ENCODE results near the gene UBE2O. TPM values are rescaled to one million over a fixed set of nuclear protein-coding genes. Genes with fewer than 3 reads are reported as not detected.
A peak's percentile ranks its signal among the peaks of the same experiment; 100 is the strongest.

UBE2O gene
- total and polyA plus RNA-seq, 7 donors = 6.2 to 26.3 (median 12.9) TPM

- no peak for TF ChIP-seq EP300 (IDR thresholded peaks at IDR 0.05)
- TF ChIP-seq CTCF (IDR thresholded peaks at IDR 0.05) = no peak
- TF ChIP-seq POLR2AphosphoS5 (IDR thresholded peaks at IDR 0.05) = no peak
- no peak for TF ChIP-seq POLR2A (IDR thresholded peaks at IDR 0.05)
- 84 to 92% methylated on average over 15 of the region's 15 CpGs for WGBS, 2 donors
- Histone ChIP-seq H3K4me1 (peaks cover 0 to 33% (median 28%) of the 10 kb centered on the region in 4 donors), H3K4me3 (no peak overlapping the region), H3K27me3 (no peaks in the 10 kb centered on the region), H3K36me3 (no peaks in the 10 kb centered on the region), H3K9me3 (no peaks in the 10 kb centered on the region), H3K27ac (no peak overlapping the region)
- DNase-seq = no peak
- intact Hi-C loops (cut with DNase I) = no loop called here
These were observed 37.2 kb downstream of the UBE2O start for GRCh38 chr17:76415786-76416185.

GRCh38 chr17:76414334-76415295 lies 38.3 kb downstream of the UBE2O start:
- peaks cover 0 to 21% (median 17%) of the 10 kb centered on the region in 4 donors for H3K4me1 ChIP-seq
- intact Hi-C loops (cut with DNase I) = loop anchor here (5.0 kb wide), 1 partner anchor 38 kb away; the partner anchor contains the start of gene UBE2O

GRCh38 chr17:76411247-76411646 lies 41.7 kb downstream of the UBE2O start:
- H3K4me1 ChIP-seq = peaks cover 0 to 19% (median 16%) of the 10 kb centered on the region in 4 donors
- no peak overlapping the region for H3K27ac ChIP-seq
- H3K27me3 ChIP-seq = no peaks in the 10 kb centered on the region
- peaks cover 0 to 9% (median 0%) of the 10 kb centered on the region in 4 donors for H3K36me3 ChIP-seq
- no peak overlapping the region for H3K4me3 ChIP-seq
- TF ChIP-seq POLR2A (IDR thresholded peaks at IDR 0.05) = no peak
- no peak for TF ChIP-seq POLR2AphosphoS5 (IDR thresholded peaks at IDR 0.05)
- TF ChIP-seq CTCF (IDR thresholded peaks at IDR 0.05) = no peak
- TF ChIP-seq EP300 (IDR thresholded peaks at IDR 0.05) = no peak
- intact Hi-C loops (cut with DNase I) = loop anchor here (5.0 kb wide), 1 partner anchor 41 kb away; the partner anchor contains the start of gene UBE2O
- WGBS, 2 donors = 95 to 97% methylated on average over 5 of the region's 5 CpGs
- no peaks in the 10 kb centered on the region for H3K9me3 ChIP-seq
- no peak for DNase-seq

More at GRCh38 chr17:76414334-76415295, 38.3 kb downstream of the UBE2O start:
- 65 to 66% methylated on average over 21 of the region's 21 CpGs for WGBS, 2 donors
- Histone ChIP-seq H3K36me3 (peaks cover 0 to 9% (median 0%) of the 10 kb centered on the region in 4 donors), H3K27me3 (no peaks in the 10 kb centered on the region), H3K9me3 (no peaks in the 10 kb centered on the region), H3K4me3 (no peak overlapping the region), H3K27ac (peak overlapping the region in 2 of 4 donors; percentile 13 to 32)
- peak in 1 of 4 donors; percentile 10 for TF ChIP-seq POLR2AphosphoS5 (IDR thresholded peaks at IDR 0.05)
- TF ChIP-seq POLR2A (IDR thresholded peaks at IDR 0.05) = no peak
- DNase-seq = peak; percentile 86

GRCh38 chr17:76410328-76410965 lies 42.5 kb downstream of the UBE2O start:
- H3K4me3 ChIP-seq = no peak overlapping the region
- intact Hi-C loops (cut with DNase I) = loop anchor here (5.0 kb wide), 1 partner anchor 42 kb away; the partner anchor contains the start of gene UBE2O
- no peak for DNase-seq
- H3K27ac ChIP-seq = no peak overlapping the region
- H3K9me3 ChIP-seq = no peaks in the 10 kb centered on the region
- WGBS, 2 donors = 93 to 95% methylated on average over 15 of the region's 15 CpGs
- peaks cover 0 to 27% (median 20%) of the 10 kb centered on the region in 4 donors for H3K4me1 ChIP-seq
- no peaks in the 10 kb centered on the region for H3K27me3 ChIP-seq
- peaks cover 0 to 9% (median 0%) of the 10 kb centered on the region in 4 donors for H3K36me3 ChIP-seq
- TF ChIP-seq POLR2AphosphoS5 (IDR thresholded peaks at IDR 0.05) (no peak), POLR2A (IDR thresholded peaks at IDR 0.05) (no peak), EP300 (IDR thresholded peaks at IDR 0.05) (no peak), CTCF (IDR thresholded peaks at IDR 0.05) (no peak)
